Thymus (tissue), 2 donors: ENCODE measurements around the gene FEV. TPM values are rescaled to one million over a fixed set of nuclear protein-coding genes. Genes with fewer than 3 reads are reported as not detected.

ENCODE experiments used
- polyA plus RNA-seq: library from polyadenylated mRNA; stranded (reverse); fragments of 200-250 nt; gene quantifications from one replicate; pipeline ENCODE4 v1.2.3, GENCODE V29; 2013
- total RNA-seq: library from RNA; stranded (reverse); fragments of 120-200 nt; gene quantifications from one replicate; pipeline ENCODE4 v1.2.4, GENCODE V29; 2013
- donor health status: healthy.

The FEV gene
- total and polyA plus RNA-seq, 2 donors, result 0.02 TPM; not detected in 1

Other genes with a start within 250 kb of the FEV start
- gene CYP27A1, start 203.0 kb downstream of the FEV start, total RNA-seq, result 21.9 TPM
- gene CYP27A1, start 203.0 kb downstream of the FEV start, polyA plus RNA-seq, result 24.7 TPM
- gene PRKAG3, start 153.4 kb downstream of the FEV start, total RNA-seq, result not detected
- gene PRKAG3, start 153.4 kb downstream of the FEV start, polyA plus RNA-seq, result 0.07 TPM
- 0.14 TPM for gene WNT6, start 125.4 kb downstream of the FEV start, total RNA-seq
- 0.34 TPM for gene WNT6, start 125.4 kb downstream of the FEV start, polyA plus RNA-seq
- gene WNT10A, start 104.3 kb downstream of the FEV start, total RNA-seq, result 1.1 TPM
- 1.5 TPM for gene WNT10A, start 104.3 kb downstream of the FEV start, polyA plus RNA-seq
- gene CDK5R2, start 25.5 kb downstream of the FEV start, total RNA-seq, result not detected
- 0.16 TPM for gene CDK5R2, start 25.5 kb downstream of the FEV start, polyA plus RNA-seq
- 0.14 TPM for gene CRYBA2, start 8.2 kb upstream of the FEV start, total RNA-seq
- gene CRYBA2, start 8.2 kb upstream of the FEV start, polyA plus RNA-seq, result 0.55 TPM
- 0.05 TPM for gene CFAP65, start 56.3 kb upstream of the FEV start, total RNA-seq
- 0.27 TPM for gene CFAP65, start 56.3 kb upstream of the FEV start, polyA plus RNA-seq
- gene IHH, start 75.7 kb upstream of the FEV start, total RNA-seq, result 0.05 TPM
- gene IHH, start 75.7 kb upstream of the FEV start, polyA plus RNA-seq, result 0.18 TPM
- 12.3 TPM for gene NHEJ1, start 175.6 kb upstream of the FEV start, total RNA-seq
- 8.3 TPM for gene NHEJ1, start 175.6 kb upstream of the FEV start, polyA plus RNA-seq
- 0.47 TPM for gene SLC23A3, start 184.8 kb upstream of the FEV start, total RNA-seq
- 2.6 TPM for gene SLC23A3, start 184.8 kb upstream of the FEV start, polyA plus RNA-seq
- 33.3 TPM for gene CNPPD1, start 191.7 kb upstream of the FEV start, total RNA-seq
- 46.9 TPM for gene CNPPD1, start 191.7 kb upstream of the FEV start, polyA plus RNA-seq
- gene RETREG2, start 193.1 kb upstream of the FEV start, total RNA-seq, result 33.6 TPM
- 56.0 TPM for gene RETREG2, start 193.1 kb upstream of the FEV start, polyA plus RNA-seq
- 57.8 TPM for gene ZFAND2B, start 221.6 kb upstream of the FEV start, total RNA-seq
- 59.0 TPM for gene ZFAND2B, start 221.6 kb upstream of the FEV start, polyA plus RNA-seq
- gene ABCB6, start 233.8 kb upstream of the FEV start, total RNA-seq, result 8.2 TPM
- 29.3 TPM for gene ABCB6, start 233.8 kb upstream of the FEV start, polyA plus RNA-seq
- gene ATG9A, start 244.5 kb upstream of the FEV start, total RNA-seq, result 10.0 TPM
- gene ATG9A, start 244.5 kb upstream of the FEV start, polyA plus RNA-seq, result 27.4 TPM
- 44.4 TPM for gene ANKZF1, start 244.6 kb upstream of the FEV start, total RNA-seq
- 91.6 TPM for gene ANKZF1, start 244.6 kb upstream of the FEV start, polyA plus RNA-seq